WI38 (cell line): ENCODE data around the gene SCARF2.
"Not testable (repeated sequence)": the region's sequence is repeated elsewhere in the genome, so short reads cannot be mapped to it uniquely, and the experiment has no call there.

Experiments used
- H3K4me3 ChIP-seq: 2 replicates; pipeline ENCODE4 v1.5.1; 2011; ENCODE audit warnings: low read depth, mild to moderate bottlenecking, control low read depth, low read length
- CTCF ChIP-seq: IDR thresholded peaks from 2 replicates; pipeline ENCODE4 v1.5.1; 2012; ENCODE audit warnings: low read depth, mild to moderate bottlenecking, control low read depth, low read length

Gene SCARF2

GRCh38 chr22:20472629-20473442 is 35.2 kb upstream of the SCARF2 start:
- no peak overlapping the region for H3K4me3 ChIP-seq
- TF ChIP-seq CTCF = no peak

- H3K4me3 ChIP-seq = no peak overlapping the region
- no peak for TF ChIP-seq CTCF
Observed at GRCh38 chr22:20471126-20471833, 33.7 kb upstream of the SCARF2 start.

GRCh38 chr22:20470525-20470924 is 32.9 kb upstream of the SCARF2 start:
- H3K4me3 ChIP-seq = not testable (repeated sequence)

- no peak overlapping the region for H3K4me3 ChIP-seq
- TF ChIP-seq CTCF = no peak
Observed at GRCh38 chr22:20469110-20469868, 31.7 kb upstream of the SCARF2 start.

- TF ChIP-seq CTCF = no peak
Observed at GRCh38 chr22:20466659-20467379, 29.2 kb upstream of the SCARF2 start.

GRCh38 chr22:20465759-20466077 is 28.1 kb upstream of the SCARF2 start:
- no peak overlapping the region for H3K4me3 ChIP-seq
- no peak for TF ChIP-seq CTCF

More at GRCh38 chr22:20466659-20467379, 29.2 kb upstream of the SCARF2 start:
- H3K4me3 ChIP-seq = no peak overlapping the region
